PC-9 (cell line): ENCODE measurements around the gene GRK4. TPM values are rescaled to one million over a fixed set of nuclear protein-coding genes. Genes with fewer than 3 reads are reported as not detected.

Experiments
- BruUV-seq: library from RNA; stranded (reverse); fragments of 400-500 nt; replicated peaks from 2 replicates; lab custom pipeline; 2021; lab: Mats Ljungman, UMichigan
- CTCF ChIA-PET: fragments of 300-600 bp; sonication (Branson Sonifier 250); formaldehyde crosslinking; loops from one replicate; lab custom pipeline; 2022; ENCODE audit warnings: antibody characterized with exemption; lab: Charles Lee
- POLR2A ChIA-PET: fragments of 300-600 bp; sonication (Branson Sonifier 250); formaldehyde crosslinking; loops from one replicate; lab custom pipeline; 2022; ENCODE audit warnings: antibody characterized with exemption; ENCODE audit not compliant: unreplicated experiment; lab: Charles Lee
- DNase-seq, 2 experiments: peaks; one replicate each; pipeline versions ENCODE4 v3.0.0 to v3.0.0-alpha.2; 2015 to 2022; ENCODE audit warnings: mixed read lengths in 1 of 2
- H2AFZ ChIP-seq: fragments of 200-600 bp; sonication (generic); 2 replicates; pipeline ENCODE4 v1.8.1; 2017; ENCODE audit warnings: antibody characterized with exemption
- H3F3A ChIP-seq: fragments of 200-600 bp; sonication (generic); 2 replicates; pipeline ENCODE4 v1.8.1; 2017; ENCODE audit warnings: antibody characterized with exemption, mild to moderate bottlenecking, low read depth; ENCODE audit not compliant: insufficient read depth
- H3K27ac ChIP-seq: fragments of 200-600 bp; sonication (generic); 2 replicates; pipeline ENCODE4 v1.6.1; 2016; ENCODE audit warnings: mixed run types
- H3K27me3 ChIP-seq: fragments of 200-600 bp; sonication (generic); 2 replicates; pipeline ENCODE4 v1.6.1; 2016; ENCODE audit warnings: low read depth, mixed run types; ENCODE audit not compliant: insufficient read depth
- H3K36me3 ChIP-seq: fragments of 200-600 bp; sonication (generic); 2 replicates; pipeline ENCODE4 v1.6.1; 2016; ENCODE audit warnings: low read depth, mixed run types
- H3K4me1 ChIP-seq: fragments of 200-600 bp; sonication (generic); replicated peaks from 2 replicates; pipeline ENCODE4 v1.6.1; 2016; ENCODE audit warnings: mixed run types; ENCODE audit not compliant: insufficient read depth
- H3K4me2 ChIP-seq: fragments of 200-600 bp; sonication (generic); 2 replicates; pipeline ENCODE4 v1.6.1; 2017; ENCODE audit warnings: mixed run types
- H3K4me3 ChIP-seq: fragments of 200-600 bp; sonication (generic); 2 replicates; pipeline ENCODE4 v1.6.1; 2016; ENCODE audit warnings: mixed run types
- H3K79me2 ChIP-seq: fragments of 200-600 bp; sonication (generic); 2 replicates; pipeline ENCODE4 v1.6.1; 2017; ENCODE audit warnings: low read depth, mixed run types
- H3K9me2 ChIP-seq: fragments of 200-600 bp; sonication (generic); 2 replicates; pipeline ENCODE4 v1.8.1; 2017; ENCODE audit warnings: mild to moderate bottlenecking; ENCODE audit not compliant: insufficient read depth
- H3K9me3 ChIP-seq: fragments of 200-600 bp; sonication (generic); 2 replicates; pipeline ENCODE4 v1.8.1; 2016; ENCODE audit warnings: low read depth; ENCODE audit not compliant: insufficient read depth
- H4K20me1 ChIP-seq: fragments of 200-600 bp; sonication (generic); 2 replicates; pipeline ENCODE4 v1.8.1; 2017; ENCODE audit not compliant: insufficient read depth
- EZH2 ChIP-seq: fragments of 200-600 bp; sonication (generic); IDR thresholded peaks from 2 replicates; pipeline ENCODE4 v1.8.0; 2017; ENCODE audit warnings: antibody characterized with exemption, low read depth
- intact Hi-C: fragments of 100-400 bp; cut with micrococcal nuclease; formaldehyde crosslinking; loops from one replicate; pipeline ENCODE4 v1.10.0; 2022; ENCODE audit not compliant: unreplicated experiment
- total RNA-seq: library from RNA; stranded (reverse); gene quantifications from 2 replicates; pipeline ENCODE4 v1.2.3, GENCODE V29; 2021
- TF ChIP-seq, protein P1 (sequence below): fragments of 200-600 bp; sonication (generic); conservative IDR thresholded peaks from 2 replicates; pipeline ENCODE4 v1.6.1; 2017; ENCODE audit warnings: mixed run types, antibody characterized with exemption, mild to moderate bottlenecking, moderate library complexity

GRK4 gene
- total RNA-seq, 1 experiment from 2014 or later = 3.1 TPM

DNA sequence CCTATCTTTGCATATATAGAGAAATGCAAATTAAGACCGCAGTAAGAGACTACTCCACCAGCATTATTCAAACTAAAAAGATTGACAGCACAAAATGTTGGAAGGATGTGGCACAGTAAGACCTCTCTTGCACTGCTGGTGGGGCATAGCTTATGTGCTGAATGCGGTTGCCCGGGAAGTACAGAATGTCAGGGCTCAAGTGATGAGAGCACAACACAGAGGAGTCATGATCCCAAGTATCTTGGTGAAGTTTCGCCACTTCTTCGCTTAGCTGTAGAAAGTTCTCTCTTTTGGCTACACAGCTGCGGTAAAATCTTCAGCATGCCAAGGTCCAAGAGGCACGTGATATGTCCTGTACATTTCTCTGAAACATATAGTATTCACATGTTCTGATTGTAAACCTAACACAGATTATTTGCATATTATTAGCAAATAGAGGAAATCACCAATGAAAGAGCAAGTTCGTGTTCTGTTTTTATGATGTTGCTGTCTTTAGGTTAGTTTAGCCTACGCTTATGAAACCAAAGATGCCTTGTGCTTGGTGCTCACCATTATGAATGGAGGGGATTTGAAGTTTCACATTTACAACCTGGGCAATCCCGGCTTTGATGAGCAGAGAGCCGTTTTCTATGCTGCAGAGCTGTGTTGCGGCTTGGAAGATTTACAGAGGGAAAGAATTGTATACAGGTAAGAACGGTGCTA lies 55.9 kb downstream of the GRK4 start:
- intact Hi-C loops = no loop called here
- Histone ChIP-seq H3F3A (no peaks in the 10 kb centered on the region), H3K27ac (no peak overlapping the region), H3K9me2 (no peaks in the 10 kb centered on the region), H3K36me3 (no peaks in the 10 kb centered on the region), H3K79me2 (no peaks in the 10 kb centered on the region), H3K4me1 (no peaks in the 10 kb centered on the region), H3K9me3 (no peaks in the 10 kb centered on the region), H3K4me2 (no peak overlapping the region), H2AFZ (no peak overlapping the region), H4K20me1 (no peaks in the 10 kb centered on the region), H3K4me3 (no peak overlapping the region), H3K27me3 (no peaks in the 10 kb centered on the region)
- ChIA-PET CTCF (no interaction called here), POLR2A (no interaction called here)
- no peak for TF ChIP-seq EZH2
- TF ChIP-seq, protein P1, sequence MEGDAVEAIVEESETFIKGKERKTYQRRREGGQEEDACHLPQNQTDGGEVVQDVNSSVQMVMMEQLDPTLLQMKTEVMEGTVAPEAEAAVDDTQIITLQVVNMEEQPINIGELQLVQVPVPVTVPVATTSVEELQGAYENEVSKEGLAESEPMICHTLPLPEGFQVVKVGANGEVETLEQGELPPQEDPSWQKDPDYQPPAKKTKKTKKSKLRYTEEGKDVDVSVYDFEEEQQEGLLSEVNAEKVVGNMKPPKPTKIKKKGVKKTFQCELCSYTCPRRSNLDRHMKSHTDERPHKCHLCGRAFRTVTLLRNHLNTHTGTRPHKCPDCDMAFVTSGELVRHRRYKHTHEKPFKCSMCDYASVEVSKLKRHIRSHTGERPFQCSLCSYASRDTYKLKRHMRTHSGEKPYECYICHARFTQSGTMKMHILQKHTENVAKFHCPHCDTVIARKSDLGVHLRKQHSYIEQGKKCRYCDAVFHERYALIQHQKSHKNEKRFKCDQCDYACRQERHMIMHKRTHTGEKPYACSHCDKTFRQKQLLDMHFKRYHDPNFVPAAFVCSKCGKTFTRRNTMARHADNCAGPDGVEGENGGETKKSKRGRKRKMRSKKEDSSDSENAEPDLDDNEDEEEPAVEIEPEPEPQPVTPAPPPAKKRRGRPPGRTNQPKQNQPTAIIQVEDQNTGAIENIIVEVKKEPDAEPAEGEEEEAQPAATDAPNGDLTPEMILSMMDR = no peak
- no peak for DNase-seq
- no TSS peak for BruUV-seq

DNA sequence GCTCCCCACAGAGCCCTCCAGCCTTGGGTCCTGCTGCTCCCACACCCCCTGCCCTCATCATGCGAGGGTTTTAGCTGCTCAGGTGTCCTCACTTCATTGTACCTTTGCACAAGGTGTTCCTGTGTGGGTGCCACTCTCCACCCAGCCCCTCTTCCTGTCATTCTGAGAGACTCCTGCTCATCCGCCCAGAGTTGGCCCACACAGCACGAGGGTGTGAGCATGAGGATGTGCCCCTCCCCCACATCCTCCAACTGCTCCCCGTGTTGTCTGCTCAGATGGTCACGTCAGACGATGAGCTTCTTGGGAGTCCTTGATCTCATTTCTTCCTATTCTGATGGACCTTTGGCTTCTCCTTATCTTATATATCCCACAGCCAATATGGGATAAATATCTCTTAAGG lies 57.8 kb downstream of the GRK4 start:
- no peaks in the 10 kb centered on the region for H3K27me3 ChIP-seq
- H3K9me2 ChIP-seq = no peaks in the 10 kb centered on the region
- no peaks in the 10 kb centered on the region for H3K36me3 ChIP-seq
- ChIA-PET POLR2A (no interaction called here), CTCF (no interaction called here)
- no peaks in the 10 kb centered on the region for H4K20me1 ChIP-seq
- no peaks in the 10 kb centered on the region for H3K9me3 ChIP-seq
- H3K79me2 ChIP-seq = no peaks in the 10 kb centered on the region
- TF ChIP-seq EZH2 = no peak
- TF ChIP-seq, protein P1 = no peak
- no peak overlapping the region for H3K4me2 ChIP-seq
- no peak overlapping the region for H3K4me3 ChIP-seq
- H3K27ac ChIP-seq = no peak overlapping the region
- H3K4me1 ChIP-seq = no peaks in the 10 kb centered on the region
- BruUV-seq = no TSS peak
- intact Hi-C loops = no loop called here
- no peak overlapping the region for H2AFZ ChIP-seq
- H3F3A ChIP-seq = no peaks in the 10 kb centered on the region
- DNase-seq = no peak

DNA sequence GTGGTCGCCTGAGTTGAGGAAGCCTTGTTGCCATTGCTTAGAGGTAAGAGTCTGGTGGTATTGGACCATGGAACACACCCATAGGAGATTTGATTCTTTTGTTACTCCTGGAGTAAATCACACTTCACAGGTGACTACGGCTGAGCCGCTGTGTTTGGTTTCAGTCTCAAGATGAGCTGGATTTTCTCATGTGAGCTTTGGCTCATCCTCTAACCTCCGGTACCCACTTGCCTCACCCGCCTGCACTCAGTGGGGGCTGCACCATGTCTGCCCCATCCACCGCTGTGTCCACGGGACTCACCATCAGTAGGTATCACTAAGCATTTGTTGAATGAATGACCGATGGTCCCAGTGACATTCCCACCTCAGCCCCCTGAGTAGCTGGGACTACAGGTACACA lies 58.3 kb downstream of the GRK4 start:
- CTCF ChIA-PET = no interaction called here
- intact Hi-C loops = no loop called here
- POLR2A ChIA-PET = interaction anchor here (0.6 kb wide), 1 partner anchor 68 kb away, joined by 4 read pairs; no protein-coding TSS in a partner anchor

More for the DNA sequence above, 58.3 kb downstream of the GRK4 start:
- TF ChIP-seq, protein P1 = no peak
- TF ChIP-seq EZH2 = no peak
- Histone ChIP-seq H3K79me2 (no peaks in the 10 kb centered on the region), H3K4me3 (no peak overlapping the region), H3F3A (no peaks in the 10 kb centered on the region), H2AFZ (no peak overlapping the region), H3K36me3 (no peaks in the 10 kb centered on the region), H3K9me2 (no peaks in the 10 kb centered on the region), H3K27me3 (no peaks in the 10 kb centered on the region), H3K27ac (no peak overlapping the region), H3K9me3 (no peaks in the 10 kb centered on the region), H4K20me1 (no peaks in the 10 kb centered on the region), H3K4me2 (no peak overlapping the region), H3K4me1 (no peaks in the 10 kb centered on the region)
- no TSS peak for BruUV-seq
- no peak for DNase-seq
